Gastrocnemius medialis (tissue), 4 donors: ENCODE measurements around the gene ARHGAP9.

Experiments
- CTCF ChIP-seq, 5 experiments: fragments of 450-650 bp in 3 of 5; fragments of 200-600 bp in 2 of 5; sonication (generic) in 2 of 5; IDR thresholded peaks in 4 of 5; conservative IDR thresholded peaks in 1 of 5; 1 replicate in 4 of 5; 2 replicates in 1 of 5; pipeline ENCODE4 v1.5.1; 2016 to 2019; ENCODE audit warnings: antibody characterized with exemption in 5 of 5, mild to moderate bottlenecking in 3 of 5, moderate library complexity in 3 of 5
- POLR2A ChIP-seq, 2 donors: fragments of 450-650 bp; IDR thresholded peaks; one replicate each; pipeline ENCODE4 v1.6.1; 2017; ENCODE audit warnings: antibody characterized with exemption in 2 of 2, mild to moderate bottlenecking in 2 of 2, moderate library complexity in 2 of 2

DNA sequence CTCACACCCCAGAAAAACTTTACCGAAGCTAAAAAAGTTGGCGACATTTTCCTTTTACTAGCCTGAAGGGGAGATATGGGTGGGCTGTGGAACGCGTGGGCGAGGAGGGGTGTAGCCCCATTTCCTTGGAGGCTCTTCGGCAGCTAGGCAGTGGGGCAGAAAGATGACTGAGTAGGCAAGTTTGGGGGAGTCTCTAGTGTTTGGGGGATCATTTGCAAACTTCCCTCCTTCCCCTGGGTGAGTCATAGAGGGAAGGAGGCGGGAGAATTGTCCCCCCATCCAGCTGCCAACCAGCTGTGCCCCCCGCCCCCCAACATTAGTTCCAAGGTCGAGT lies 17.8 kb downstream of the ARHGAP9 start:
- TF ChIP-seq CTCF (IDR thresholded peaks at IDR 0.05 in 4 of 5, conservative IDR thresholded peaks at IDR 0.05 in 1 of 5) (no peak), POLR2A (IDR thresholded peaks at IDR 0.05) (no peak)
